Measurements from ENCODE around the gene KIAA1217.

Gene KIAA1217

GRCh38 chr10:24214762-24215161 lies 5.8 kb downstream of the KIAA1217 start:
- TF ChIP-seq, protein P1, sequence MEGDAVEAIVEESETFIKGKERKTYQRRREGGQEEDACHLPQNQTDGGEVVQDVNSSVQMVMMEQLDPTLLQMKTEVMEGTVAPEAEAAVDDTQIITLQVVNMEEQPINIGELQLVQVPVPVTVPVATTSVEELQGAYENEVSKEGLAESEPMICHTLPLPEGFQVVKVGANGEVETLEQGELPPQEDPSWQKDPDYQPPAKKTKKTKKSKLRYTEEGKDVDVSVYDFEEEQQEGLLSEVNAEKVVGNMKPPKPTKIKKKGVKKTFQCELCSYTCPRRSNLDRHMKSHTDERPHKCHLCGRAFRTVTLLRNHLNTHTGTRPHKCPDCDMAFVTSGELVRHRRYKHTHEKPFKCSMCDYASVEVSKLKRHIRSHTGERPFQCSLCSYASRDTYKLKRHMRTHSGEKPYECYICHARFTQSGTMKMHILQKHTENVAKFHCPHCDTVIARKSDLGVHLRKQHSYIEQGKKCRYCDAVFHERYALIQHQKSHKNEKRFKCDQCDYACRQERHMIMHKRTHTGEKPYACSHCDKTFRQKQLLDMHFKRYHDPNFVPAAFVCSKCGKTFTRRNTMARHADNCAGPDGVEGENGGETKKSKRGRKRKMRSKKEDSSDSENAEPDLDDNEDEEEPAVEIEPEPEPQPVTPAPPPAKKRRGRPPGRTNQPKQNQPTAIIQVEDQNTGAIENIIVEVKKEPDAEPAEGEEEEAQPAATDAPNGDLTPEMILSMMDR (conservative IDR thresholded peaks at IDR 0.05; ENCODE audit: control insufficient read depth, insufficient read depth, low read depth, low read length), result no peak
- DNase-seq (ENCODE audit: low read depth), result no peak
- H3K4me3 ChIP-seq (ENCODE audit: control insufficient read depth, low read depth, low read length), result no peak overlapping the region

DNA sequence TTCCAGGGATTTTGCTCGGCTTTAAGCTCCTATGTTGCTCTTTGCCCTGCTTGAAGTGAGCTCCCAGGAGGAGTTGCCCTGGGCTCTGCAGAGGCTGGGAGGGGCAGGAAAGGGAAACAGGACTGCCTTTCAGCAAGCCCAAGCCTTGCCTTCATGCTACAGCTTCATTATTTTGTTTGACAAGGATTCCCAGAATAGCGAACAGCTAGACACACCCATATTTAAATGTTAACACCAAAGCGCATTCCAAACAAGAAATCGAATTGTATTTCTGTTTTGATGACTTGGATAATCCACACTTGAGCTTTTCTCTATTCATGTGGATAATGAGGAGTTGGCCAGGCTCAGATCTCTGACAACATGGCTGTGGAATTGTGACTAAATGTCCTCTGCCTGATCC lies 6.3 kb downstream of the KIAA1217 start:
- TF ChIP-seq, protein P1 (conservative IDR thresholded peaks at IDR 0.05; ENCODE audit: control insufficient read depth, insufficient read depth, low read depth, low read length), result no peak
- H3K4me3 ChIP-seq (ENCODE audit: control insufficient read depth, low read depth, low read length), result no peak overlapping the region
- DNase-seq (ENCODE audit: low read depth), result no peak

GRCh38 chr10:24215603-24216002 lies 6.7 kb downstream of the KIAA1217 start:
- no peak for DNase-seq (ENCODE audit: low read depth)
- H3K4me3 ChIP-seq (ENCODE audit: control insufficient read depth, low read depth, low read length), result no peak overlapping the region
- TF ChIP-seq, protein P1 (conservative IDR thresholded peaks at IDR 0.05; ENCODE audit: control insufficient read depth, insufficient read depth, low read depth, low read length), result no peak

- H3K4me3 ChIP-seq (ENCODE audit: control insufficient read depth, low read depth, low read length), result no peak overlapping the region
- TF ChIP-seq, protein P1 (conservative IDR thresholded peaks at IDR 0.05; ENCODE audit: control insufficient read depth, insufficient read depth, low read depth, low read length), result no peak
- DNase-seq (ENCODE audit: low read depth), result no peak
These were observed 11.0 kb downstream of the KIAA1217 start for GRCh38 chr10:24219963-24220362.

DNA sequence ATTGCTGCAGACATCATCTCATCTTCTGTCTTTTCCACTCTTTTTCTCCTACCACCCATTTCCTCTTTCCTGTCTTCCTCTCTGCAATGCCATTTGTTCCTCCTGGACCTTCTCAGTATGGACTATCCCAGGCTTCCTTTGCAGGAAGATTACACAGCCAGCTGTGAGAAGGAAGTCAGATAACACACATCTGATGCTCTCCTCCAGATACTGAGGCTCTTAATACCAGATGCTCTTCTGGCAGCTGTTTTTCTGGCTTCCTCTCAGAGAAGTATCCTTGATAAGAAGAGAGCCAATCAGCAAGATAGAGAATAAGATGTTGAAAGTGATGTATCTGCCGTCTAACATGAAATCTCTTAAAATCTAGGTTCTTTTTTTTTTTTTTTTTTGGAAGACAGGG lies 14.4 kb downstream of the KIAA1217 start:
- no peak for DNase-seq (ENCODE audit: low read depth)
- H3K4me3 ChIP-seq (ENCODE audit: control insufficient read depth, low read depth, low read length), result no peak overlapping the region
- TF ChIP-seq, protein P1 (conservative IDR thresholded peaks at IDR 0.05; ENCODE audit: control insufficient read depth, insufficient read depth, low read depth, low read length), result no peak

DNA sequence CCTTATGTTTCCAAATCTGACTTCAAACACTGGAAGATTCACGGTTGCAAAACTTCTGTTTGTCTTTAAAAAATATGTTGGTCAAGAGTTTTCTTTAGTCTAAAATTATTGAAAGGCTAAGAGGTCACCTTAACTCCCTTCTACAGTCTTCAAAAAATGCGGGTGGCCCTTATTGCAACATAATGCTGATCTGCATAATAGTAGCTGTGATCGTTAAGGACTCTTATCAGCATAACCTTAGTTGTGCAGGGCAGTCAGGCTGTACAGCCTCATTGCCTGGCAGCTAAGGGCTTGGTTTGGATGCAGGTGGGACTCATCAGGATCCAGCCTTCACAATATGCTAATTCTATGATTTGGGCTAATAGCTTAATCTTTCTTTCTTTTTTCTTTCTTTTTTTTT lies 15.0 kb downstream of the KIAA1217 start:
- peak; percentile 17 for DNase-seq (ENCODE audit: low read depth)
- no peak overlapping the region for H3K4me3 ChIP-seq (ENCODE audit: control insufficient read depth, low read depth, low read length)
- TF ChIP-seq, protein P1 (conservative IDR thresholded peaks at IDR 0.05; ENCODE audit: control insufficient read depth, insufficient read depth, low read depth, low read length), result no peak

GRCh38 chr10:24228642-24229041 lies 19.7 kb downstream of the KIAA1217 start:
- TF ChIP-seq, protein P1 (conservative IDR thresholded peaks at IDR 0.05; ENCODE audit: control insufficient read depth, insufficient read depth, low read depth, low read length), result no peak
- no peak for DNase-seq (ENCODE audit: low read depth)
- H3K4me3 ChIP-seq (ENCODE audit: control insufficient read depth, low read depth, low read length), result no peak overlapping the region
